Measurements from ENCODE around the gene STAT6.

- TF ChIP-seq GATA2 (IDR thresholded peaks at IDR 0.05; ENCODE audit: low read depth, low read length) = no peak
- TF ChIP-seq GATA3 (IDR thresholded peaks at IDR 0.05; ENCODE audit: low read depth, low read length) = no peak
Observed at GRCh38 chr12:57151741-57152630, 40.8 kb upstream of the STAT6 start.

Measured in SH-SY5Y (cell line).